HL-60 (cell line): ENCODE data around the gene KAZN.

Experiments used
- CTCF ChIP-seq: IDR thresholded peaks from one replicate; pipeline ENCODE4 v1.5.1; 2011; ENCODE audit warnings: low read length, control low read depth, inconsistent platforms; ENCODE audit not compliant: insufficient read depth
- REST ChIP-seq: IDR thresholded peaks from 2 replicates; pipeline ENCODE4 v1.6.1; 2012; ENCODE audit warnings: low read depth; ENCODE audit not compliant: insufficient replicate concordance

DNA sequence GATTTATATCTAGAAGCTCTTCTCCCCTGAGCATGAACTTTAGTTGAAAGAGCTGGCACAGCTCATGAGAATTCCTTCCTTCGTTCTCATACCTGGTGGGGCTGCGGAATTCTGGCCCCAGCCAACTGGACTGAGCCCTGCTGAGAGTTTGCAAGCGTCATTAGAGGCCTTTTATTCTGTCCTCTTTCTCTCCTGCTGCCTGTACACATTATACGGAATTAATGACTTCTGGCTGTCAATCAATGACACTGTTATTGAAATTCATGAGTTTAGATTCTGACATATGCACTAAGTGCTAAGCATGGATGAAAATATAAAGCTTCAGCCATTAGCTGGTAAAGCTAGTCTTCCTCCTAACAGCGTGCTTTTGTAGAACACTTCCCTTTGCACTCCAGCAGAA, 27.5 kb downstream of the KAZN start:
- TF ChIP-seq CTCF: no peak
- TF ChIP-seq REST: no peak
